Activated CD8-positive, alpha-beta memory T cell treated with anti-CD3 and anti-CD28 coated beads, Interleukin-2, amount 50 U/mL, for 1 hour (primary cell): ENCODE data around the gene TMEM131L.

Source experiments
- DNase-seq: peaks from one replicate; pipeline ENCODE4 v3.0.0-alpha.2; 2020; ENCODE audit errors: extremely low read depth

TMEM131L gene

DNA sequence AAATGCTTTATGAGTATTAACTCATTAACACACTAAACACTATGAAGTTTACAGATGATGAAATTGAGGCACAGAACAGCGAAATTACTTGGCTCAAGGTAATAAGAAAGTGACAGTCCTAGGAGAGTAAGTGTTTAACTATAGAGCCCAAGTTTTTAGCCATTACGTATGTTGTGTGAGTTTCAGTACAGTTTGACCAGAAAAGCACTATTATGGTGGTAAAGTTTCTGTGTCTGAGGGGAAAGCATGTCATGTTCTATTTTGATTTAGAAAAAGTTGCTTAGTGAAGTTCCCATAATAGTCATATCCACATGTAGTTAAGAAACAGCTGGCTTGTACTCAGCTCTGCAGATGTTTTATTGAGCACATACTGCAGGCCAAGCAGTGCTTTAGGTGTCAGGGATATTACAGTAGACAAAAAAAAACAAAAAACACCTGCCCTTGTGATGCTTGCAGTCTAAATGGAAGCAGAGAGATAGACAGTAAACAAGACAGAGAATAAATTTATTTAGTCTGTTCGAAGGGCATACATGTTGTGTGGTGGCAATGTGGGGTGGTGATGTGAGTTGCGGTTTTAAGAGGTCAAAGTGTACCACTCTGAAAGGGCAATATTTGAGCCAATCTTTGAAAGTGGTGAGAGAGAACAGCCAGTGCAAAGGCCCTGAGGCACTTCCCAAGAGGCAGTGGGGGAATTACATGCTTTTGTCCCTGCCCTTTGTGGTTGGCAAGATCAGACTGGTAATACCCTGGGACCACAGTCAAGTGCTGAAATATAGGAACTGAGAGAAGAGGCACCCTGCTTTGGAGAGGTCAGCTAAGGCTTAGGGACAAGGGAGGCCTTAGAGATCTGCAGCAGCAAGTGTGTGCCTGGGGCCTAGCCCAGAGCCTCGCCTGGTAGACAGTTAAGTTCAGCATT is 6.2 kb downstream of the TMEM131L start:
- DNase-seq: no peak

- DNase-seq: no peak
Observed at GRCh38 chr4:153474251-153474650, 8.1 kb downstream of the TMEM131L start.

- no peak for DNase-seq
Observed at GRCh38 chr4:153476829-153477574, 10.8 kb downstream of the TMEM131L start.

- DNase-seq: no peak
Observed at GRCh38 chr4:153479101-153479500, 12.9 kb downstream of the TMEM131L start.

- no peak for DNase-seq
Observed at GRCh38 chr4:153480704-153481103, 14.5 kb downstream of the TMEM131L start.

GRCh38 chr4:153481478-153481877 is 15.3 kb downstream of the TMEM131L start:
- DNase-seq: no peak

- DNase-seq: no peak
Observed at GRCh38 chr4:153483432-153484418, 17.6 kb downstream of the TMEM131L start.

- DNase-seq: no peak
Observed at GRCh38 chr4:153485359-153485758, 19.2 kb downstream of the TMEM131L start.

- DNase-seq: no peak
Observed at GRCh38 chr4:153485860-153486259, 19.7 kb downstream of the TMEM131L start.

- DNase-seq: no peak
Observed at GRCh38 chr4:153486281-153487151, 20.4 kb downstream of the TMEM131L start.

DNA sequence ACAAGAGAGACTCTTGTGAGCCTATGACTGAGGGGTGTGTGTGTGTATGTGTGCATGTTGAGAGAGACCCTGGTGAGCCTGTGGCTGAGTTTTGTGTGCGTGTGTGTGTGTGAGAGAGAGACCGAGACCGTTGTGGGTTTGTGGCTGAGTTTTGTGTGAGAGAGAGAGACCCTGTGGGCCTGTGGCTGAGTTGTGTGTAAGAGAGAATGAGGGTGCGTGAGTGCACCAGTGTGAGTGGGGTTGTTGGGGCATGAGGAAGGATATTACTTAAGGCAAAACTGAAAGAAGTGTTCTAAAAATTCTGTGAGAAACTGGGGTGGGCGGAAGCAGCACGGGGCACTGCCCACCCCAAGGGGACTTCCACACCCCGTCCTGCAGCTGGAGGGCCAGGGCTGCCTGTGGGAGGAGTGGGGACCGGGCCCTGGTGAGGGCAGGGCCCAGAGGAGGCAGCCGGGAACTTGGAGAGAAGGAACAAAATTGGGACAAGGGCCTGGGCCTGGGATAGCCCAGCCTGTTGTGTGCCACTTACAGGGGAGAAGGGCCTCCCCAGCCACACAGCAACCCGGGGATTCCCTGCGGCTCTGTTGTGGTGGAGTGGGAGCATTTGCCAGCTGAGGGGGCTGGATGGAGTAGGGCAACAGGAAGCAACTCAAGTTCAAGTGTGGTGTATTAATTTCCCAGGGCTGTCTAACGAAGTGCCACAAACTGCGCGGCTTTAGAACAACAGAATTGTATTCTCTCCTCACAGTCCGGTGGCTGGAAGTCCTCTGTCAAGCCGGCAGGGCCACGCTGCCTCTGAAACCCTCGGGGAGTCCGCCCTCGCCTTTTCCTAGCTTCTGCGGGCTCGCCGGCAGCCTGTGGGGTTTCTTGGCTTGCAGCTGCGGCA is 22.1 kb downstream of the TMEM131L start:
- peak; percentile 50 for DNase-seq

DNA sequence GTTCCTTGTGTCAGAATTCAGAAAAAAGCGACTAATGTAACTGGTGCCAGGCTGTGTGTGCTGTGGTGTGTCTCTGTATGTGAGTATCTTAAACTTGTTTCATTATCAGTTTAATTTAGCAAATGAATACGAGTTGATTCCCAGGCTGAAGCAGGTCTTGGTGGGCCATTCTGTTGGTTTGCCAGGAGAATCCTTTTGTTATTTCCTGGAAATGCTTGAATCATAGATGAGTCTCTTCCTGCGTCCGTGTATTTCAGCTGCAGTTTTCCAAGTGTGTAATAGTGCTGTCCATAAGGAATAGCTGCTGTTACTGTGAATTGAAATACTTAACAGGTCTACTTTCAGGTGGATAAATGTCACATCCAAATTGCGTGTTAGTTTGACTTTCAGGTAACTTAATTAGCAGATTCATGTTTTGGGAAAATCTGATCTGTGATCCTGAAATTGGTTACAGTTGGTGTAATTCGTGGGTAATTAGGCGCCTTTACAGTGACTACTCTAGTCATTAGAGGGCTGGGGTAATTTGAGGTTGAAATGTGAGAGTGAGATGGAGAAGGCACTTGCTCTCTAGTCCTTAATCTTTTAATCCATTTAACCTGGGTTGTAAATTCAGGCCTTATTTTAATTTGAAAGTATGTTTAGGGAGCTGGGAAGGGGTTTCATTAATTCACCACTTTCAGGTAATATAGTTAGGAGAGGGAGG is 23.8 kb downstream of the TMEM131L start:
- no peak for DNase-seq

DNA sequence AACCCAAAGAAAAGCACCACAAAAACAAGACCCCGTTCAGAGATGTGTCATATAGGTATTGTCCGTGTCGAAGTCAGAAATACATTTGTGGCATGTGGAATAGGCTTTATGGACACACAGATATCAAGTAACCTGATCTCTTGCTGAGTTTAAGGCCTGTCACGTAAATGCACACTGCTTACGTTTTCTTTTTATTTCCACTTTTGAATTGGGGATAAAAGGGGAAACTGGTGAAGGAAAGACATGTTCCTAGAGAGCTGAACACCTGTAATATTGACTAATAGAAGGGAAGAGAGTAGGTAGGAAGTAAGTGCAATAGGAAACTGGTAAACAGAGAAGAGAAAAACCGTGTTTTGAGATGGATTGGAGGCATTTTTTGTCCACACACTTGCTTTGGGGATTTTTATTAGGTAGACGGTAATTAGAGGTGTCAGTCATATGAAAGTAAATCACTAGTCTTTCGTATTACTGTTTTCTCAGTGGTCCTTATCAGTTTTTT is 24.9 kb downstream of the TMEM131L start:
- no peak for DNase-seq

DNA sequence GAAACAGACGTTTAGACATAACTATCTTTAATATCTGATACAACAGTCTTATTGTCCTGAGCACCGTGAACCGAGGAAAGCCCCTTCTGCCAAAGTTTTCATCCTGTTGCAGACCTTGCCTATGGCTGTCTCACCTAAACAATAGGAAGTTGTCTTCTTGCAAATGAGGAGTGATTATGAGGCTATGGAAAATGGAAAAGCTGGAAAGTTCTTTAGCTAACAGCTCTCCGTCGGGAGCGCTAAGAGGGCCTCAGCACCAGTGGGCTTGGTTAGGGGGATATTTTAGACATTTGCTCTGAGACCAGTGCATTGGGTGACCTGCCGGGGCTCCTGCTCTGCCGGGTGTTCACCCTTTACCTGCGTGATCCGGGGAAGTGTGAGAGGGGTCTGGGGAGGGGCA is 28.4 kb downstream of the TMEM131L start:
- no peak for DNase-seq

GRCh38 chr4:153495480-153496193 is 29.5 kb downstream of the TMEM131L start:
- no peak for DNase-seq

DNA sequence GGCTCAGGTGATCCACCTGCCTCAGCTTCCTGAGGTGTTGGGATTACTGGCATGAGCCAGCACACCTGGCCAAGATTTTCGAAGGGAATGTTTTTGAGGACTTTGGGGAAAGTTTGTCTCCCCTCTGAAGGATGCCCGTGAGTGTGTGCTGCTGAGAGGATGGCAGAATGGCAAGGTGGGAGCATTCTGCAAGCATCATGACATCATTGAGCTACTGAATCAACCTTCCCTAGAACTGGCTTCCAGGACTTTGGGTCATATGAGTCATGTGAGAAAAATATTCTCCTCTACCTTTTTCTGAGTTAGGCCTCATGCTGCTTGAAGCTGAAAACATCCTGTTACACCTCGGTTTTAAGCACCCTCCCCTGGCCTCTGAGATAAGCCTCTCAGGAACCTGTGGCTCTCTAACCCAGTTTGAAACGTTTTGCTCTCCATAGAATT is 31.0 kb downstream of the TMEM131L start:
- DNase-seq: no peak

DNA sequence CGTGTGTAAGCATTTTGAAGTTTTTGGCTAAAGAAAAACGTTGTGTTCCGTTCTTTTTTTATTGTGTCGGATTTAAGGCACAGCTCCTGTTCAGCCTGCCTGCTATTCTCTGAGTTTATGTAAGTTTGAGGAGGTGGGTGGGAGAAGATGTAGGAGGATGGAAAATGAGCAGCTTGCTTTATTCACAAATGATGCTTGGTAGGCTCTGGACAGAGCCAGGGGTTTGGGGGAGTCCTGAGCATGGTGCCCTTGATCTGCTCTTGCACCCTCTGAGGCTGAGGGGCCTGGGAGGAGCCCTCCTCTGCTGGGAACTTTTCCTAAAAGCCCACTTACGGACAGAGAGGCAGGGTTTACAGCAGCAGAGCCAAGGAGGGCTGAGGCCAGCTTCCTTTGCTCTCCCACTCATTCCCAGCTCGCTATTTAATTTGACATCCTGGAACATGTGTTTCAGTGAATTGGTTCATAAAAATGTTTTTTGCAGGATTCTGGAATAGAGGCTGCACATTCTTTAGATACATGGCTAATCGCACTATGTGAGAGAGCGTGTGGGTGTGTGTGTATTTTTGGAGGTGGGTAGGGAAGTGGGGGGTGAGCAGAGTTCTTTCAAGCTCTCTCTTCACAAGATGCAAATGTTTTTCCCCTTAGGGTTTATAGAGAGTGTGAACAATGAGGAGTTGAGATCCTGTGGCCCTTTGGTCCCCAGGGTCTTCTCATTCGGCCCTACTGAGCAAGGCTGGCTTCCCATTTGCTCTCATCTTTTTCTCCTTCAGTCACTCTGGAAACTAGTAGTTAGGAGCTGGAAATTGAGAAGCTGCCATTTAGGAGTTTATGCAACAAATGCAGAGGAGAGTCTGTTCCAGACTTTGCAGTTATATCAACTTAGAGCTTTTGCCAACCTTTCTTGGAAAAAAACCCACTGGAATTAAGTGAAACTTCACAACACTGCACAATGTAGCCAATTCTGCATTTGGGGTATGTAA is 32.1 kb downstream of the TMEM131L start:
- DNase-seq: no peak
